GM21825 (cell line): ENCODE data around the gene FOSB.

Experiments
- ATAC-seq: cut with Tn5 transposase; IDR thresholded peaks from one replicate; pipeline ENCODE4 v1.9.1; 2021; ENCODE audit warnings: mild to moderate bottlenecking, moderate library complexity; ENCODE audit not compliant: unreplicated experiment

Gene FOSB

DNA sequence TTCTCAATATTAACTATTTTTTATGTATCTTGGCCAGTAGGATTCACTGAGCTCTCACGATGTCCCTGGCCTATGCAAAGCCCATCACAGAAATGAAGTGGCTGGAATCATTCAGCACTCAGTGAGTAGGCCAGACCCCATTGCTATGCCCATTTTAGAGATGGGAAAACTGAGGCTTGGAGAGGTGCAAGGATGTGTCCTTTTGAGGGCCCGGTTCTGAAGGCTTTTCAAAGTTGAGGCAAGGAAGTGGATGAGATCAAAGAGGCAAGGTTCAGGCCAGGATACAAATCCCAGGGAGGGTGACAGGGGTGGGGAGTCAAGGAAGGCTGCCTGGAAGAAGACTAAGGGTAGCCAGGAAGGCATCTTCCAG, 25.4 kb upstream of the FOSB start:
- ATAC-seq, result no peak

DNA sequence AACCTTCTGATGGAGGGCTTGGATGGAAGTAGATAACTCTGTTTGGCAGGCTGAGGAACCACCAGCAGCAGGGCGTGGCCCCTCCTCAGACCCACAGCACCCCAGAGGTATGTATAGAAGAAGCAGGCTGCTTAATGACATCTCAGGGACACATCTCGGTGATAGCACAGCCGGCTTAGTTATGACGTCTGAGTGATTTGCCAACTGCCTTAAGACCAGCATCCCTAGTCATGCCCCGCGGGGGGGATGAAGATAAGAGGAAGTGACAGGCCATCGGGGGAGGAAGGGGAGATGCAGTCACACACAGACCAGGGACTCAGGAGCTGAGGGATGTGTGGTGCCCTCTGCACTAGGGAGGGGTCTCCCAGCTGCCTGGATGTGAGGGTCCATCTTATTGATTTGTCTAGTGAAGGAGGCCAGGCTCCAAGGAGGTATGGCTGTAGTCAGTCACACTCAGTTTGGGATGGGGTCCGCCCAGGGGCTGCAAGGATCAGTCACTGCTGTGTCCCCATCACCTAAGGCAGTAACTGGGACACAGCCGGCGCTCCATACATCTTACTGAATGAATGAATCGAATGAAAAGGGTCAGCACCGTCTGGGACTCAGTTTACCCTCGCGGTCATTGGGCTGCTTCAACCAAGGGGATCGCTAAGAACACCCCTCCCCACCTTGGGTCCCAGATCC, 24.9 kb upstream of the FOSB start:
- no peak for ATAC-seq

DNA sequence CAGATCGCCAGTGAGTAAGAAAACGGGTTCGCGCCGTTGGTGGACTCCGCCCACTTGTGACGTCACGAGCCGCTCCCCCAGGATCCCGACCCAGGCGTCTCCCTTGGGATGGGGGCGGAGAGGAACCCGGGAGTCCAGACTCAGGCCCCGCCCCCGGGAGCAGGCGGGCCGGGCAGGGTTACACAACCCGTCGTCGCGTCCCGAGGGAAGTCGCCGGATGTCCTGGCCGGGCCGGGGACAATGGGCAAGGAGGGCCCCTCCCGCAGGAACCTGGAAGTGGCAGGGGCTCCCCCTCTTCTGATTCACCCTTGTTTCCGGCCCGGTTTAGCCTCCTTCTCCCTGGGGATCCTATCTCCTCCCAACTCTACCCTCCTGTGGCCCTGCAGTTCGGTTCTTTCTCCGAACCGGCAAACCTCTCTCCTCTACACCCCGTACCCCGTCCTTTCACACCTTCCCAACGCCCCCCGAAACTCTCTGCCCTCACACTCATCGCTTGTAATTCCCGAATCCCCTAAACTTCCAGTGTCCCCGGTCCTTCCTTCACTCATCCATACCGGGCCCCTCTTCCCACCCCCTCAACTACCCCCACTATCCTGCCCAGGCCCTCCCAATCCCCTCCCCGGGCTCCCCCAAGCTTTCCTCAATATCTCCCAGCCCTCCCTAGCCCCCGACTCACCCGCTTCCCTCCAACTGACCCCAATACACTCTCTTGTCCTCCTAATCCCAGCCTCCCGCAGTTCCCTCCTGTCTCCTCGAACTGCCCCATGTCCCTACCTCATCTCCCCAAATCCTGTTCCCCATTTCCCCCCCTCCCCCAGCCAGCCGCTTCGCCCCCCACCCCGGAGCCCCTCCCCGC, 24.1 kb upstream of the FOSB start:
- peak; percentile 38 for ATAC-seq

DNA sequence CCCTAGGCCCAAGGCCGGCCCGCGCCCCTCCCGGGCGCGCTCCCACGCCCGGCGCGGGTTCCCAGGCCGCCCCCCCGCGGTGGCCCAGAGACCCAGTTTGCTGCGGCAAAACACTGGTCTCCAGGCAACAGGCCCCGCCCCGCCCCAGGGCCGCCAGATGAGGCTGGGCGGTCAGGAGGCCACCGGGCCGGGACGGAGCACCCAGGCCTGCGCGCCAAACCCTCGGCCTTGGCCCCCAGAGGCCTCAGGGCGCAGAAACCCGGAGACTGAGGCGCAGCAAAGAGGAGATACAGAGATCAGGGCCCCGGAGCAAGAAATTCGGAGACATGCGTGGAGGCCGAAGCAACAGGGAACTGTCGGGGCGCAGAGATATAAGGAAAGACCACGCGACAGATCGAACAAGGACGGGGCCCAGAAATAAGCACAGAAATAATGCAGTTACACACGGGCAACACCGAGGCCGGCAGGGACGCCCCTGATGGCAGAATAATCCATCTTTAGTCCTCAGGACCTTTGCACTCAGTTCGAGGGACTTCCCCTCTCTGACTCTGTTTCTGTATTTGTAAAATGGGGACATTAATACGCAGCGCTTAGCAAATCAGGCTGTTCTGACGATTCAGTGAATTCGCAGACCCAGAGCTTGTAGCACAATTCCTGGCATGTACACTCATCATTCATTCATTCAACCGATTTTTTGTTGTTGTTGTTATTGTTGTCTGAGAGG, 23.3 kb upstream of the FOSB start:
- peak; percentile 44 for ATAC-seq

DNA sequence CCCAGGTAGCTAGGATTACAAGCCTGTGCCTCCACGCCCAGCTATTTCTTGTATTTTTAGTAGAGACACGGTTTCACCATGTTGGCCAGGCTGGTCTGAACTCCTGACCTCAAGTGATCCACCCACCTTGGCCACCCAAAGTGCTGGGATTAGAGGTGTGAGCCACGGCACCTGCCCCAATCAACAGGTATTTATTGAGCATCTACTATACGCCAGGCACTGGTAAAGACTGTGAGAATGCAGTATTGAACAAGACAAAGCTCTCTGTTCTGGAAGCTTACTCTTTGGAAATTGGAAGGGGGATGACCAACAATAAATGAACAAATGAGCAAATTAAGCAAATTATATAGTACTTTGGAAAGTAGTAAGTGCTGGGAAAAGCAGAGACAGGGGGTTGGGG, 22.7 kb upstream of the FOSB start:
- no peak for ATAC-seq

DNA sequence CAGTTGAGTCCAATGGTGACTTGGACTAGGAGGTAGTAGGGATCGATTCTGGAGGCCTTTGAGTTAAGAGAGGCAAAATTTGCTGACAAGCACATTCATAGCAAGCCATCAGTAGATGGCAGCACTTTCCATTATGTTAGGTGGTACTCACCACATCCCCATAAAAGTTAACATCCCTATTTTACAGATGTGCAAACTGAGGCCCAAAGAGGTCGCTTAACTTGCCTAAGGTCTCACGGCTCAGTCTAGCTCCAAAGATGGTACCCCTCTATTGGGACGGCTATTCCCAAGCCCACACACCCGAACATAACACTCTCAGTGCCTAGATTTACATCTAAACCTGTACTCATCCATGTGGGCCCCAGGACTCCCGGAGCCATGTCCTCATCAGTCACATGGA, 21.5 kb upstream of the FOSB start:
- ATAC-seq, result no peak

DNA sequence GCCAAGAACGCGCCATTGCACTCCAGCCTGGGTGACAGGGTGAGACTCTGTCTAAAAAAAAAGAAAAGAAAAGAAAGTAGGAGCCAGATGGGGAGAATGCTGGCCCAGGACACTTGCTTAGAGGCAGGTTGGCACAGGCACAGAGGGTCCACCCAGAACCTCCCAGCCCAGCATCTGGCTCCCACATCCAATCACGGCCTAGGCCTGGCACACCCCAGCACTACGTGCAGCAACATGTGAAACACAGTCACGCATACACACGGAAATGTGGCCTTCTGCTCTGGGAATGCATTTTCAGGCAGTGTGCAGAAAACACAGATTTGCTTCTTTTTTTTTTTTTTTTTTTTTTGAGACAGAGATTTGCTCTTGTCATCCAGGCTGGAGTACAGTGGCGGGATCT, 20.9 kb upstream of the FOSB start:
- ATAC-seq, result no peak

DNA sequence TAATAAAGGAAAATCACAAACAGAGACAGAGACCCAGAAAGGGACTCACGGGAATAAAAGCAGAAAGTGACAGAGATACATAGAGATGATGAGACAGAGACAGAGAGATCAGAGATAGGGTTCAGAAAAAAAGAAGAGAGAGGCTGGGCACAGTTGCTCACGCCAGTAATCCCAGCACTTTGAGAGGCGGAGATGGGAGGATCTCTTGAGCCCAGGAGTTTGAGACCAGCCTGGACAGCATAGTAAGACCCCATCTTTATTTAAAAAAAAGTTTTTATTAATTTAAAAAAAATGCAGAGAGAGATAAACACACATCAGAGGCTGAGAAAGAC, 19.4 kb upstream of the FOSB start:
- no peak for ATAC-seq

DNA sequence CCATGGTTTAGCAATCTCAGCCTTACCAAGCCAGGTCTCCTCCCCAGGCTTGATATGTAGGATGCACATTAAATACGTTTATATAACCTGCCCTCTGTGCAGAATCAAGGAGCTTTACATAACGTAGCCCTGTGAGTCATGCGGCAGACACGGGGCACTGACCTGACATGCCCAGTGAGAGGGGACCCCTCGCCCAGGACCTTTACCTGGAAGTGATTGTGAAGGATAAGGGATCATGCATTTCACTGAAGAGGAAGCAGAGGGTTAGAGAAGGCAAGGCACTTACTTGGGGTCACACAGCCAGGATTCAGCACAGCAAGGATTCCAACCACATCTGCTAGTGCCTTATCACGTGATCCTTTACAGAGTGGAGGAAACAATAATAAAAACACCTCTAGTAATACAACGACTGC, 18.9 kb upstream of the FOSB start:
- no peak for ATAC-seq

DNA sequence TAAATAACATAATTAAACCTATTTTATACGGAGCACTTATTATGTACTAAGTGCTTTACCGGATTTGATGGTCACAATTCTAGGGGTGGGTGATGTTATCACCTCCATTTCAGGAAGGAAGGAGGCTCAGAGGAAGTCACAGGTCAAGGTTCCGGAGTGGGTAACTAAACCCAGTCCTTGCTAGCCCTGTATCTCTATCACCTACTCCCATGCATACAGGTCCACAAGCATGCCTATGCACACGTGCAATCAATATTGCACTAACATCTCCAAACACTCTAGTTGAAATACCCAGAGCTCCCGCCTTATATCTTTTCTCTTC, 17.8 kb upstream of the FOSB start:
- ATAC-seq, result no peak

DNA sequence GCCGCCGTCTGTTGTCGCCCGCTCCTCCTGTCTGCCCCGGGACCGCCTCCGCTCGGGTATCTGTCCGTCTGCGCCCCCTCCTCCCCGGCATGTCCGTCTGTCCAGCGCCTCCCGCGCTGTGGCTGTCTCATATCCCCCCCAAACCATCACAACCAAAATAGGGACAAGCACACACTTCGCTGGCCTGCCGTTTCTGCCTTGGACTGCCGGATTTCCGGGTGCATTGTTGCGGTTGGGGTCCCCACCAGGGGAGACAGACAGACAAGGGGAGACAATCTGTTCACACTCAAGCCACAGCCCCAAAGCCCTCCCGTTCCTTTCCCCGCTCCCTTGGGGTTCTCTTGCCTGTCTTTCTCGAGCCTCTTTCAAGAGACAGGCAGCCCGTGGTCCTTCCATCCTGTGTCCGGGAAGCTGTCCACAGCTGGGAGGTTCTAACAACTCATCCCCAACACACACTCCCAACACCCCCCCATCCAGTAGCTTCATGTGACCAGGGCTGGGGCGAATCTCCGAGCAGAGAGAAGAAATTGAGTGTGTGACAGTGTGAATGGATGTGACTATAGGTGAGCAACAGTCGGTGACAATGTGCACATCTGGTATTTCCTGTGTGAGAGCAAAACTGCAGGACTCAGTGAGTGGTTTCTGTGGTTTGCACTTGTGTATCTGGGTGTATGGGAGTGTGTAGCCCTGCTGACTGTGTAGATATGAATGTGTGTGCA, 16.5 kb upstream of the FOSB start:
- ATAC-seq, result no peak

DNA sequence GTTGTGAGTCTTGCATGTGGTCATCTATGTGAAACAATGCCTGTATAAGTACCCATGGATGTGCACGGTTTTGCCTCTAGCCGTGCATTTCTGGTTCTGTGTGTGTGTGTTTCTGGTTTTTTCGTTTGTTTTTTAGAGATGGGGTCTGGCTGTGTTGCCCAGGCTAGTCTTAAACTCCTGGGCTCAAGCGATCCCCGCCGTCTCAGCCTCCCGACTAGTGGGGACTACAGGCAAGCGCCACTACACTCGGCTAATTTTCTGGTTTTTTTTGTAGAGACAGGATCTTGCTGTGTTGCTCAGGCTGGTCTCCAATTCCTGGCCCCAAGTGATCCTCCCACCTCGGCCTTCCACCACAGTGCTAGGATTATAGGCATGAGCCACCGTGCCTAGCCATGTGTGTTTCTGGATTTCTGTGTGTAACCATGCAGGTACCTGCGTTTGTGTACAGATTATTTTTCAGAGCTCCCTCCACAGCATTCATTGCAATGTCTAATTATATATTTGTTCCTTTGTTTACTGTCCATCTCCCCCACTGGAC, 15.9 kb upstream of the FOSB start:
- ATAC-seq, result no peak

DNA sequence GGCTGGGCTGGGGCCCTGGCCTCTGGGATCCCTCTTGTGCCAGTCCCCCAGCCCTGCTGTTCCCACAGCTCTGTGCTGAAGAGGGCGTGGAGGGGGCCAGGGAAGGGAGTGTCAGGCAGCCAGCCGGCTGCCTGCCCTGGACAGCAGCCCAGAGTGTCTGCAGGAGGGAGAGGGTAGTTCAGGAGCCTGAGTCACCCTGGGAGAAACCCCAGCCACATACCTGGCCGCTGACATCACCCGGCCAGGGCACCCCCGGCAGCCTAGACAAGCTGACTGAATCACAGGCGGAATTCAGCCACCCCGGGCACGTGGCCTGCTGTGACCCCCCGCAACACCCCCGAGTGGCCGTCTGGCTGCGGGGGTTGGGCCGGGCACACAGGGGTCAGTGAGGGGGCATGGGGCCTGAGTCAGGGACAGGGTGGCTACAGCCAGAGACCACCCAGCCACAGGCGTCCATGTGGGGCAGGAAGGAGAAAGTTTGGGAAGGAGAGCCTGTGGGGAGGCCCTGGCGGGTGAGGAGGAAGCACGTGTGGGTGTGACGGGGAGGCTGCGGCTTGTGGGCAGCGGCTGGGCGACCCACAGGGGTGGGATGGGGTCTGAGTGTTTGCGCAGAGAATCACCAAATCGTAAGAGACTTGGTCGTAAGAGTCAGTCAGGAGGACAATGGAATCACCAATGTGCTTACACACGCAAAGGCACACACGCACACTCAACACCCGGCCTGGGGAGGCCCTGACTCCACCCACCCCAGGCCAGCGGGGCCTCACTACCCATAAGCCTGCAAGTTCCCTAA, 11.9 kb upstream of the FOSB start:
- ATAC-seq, result no peak

DNA sequence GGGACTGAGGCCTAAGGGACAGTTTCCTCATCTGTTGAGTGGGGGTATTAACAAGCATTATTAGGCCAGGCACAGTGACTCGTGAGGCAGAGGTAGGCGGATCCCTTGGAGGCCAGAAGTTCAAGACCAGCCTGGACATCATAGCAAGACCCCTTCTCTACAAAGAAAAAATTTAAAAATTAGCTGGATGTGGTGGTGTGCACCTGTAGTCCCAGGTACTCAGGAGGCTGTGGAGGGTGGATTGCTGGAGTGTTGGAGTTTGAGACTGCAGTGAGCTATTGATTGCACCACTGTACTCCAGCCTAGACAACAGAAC, 11.3 kb upstream of the FOSB start:
- no peak for ATAC-seq

DNA sequence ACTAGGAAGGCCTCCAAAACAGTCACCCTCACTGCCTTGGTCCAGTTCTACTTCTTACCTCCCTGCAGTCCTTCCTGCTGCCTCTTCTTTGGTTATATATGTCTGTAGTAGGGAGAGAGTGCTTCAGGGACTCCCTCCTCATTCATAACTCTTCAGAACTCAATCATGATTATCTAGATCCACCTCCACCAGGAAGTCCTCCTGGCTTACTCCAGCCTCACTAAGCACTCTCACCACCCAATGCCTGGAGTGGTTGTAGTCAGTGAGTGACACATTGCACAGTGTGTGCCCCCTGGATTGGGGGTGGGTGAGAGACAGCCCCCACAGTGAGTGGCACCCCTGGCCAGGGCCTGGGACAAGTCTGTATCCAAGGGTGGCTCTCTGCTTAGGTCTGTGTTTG, 10.0 kb upstream of the FOSB start:
- ATAC-seq, result no peak

DNA sequence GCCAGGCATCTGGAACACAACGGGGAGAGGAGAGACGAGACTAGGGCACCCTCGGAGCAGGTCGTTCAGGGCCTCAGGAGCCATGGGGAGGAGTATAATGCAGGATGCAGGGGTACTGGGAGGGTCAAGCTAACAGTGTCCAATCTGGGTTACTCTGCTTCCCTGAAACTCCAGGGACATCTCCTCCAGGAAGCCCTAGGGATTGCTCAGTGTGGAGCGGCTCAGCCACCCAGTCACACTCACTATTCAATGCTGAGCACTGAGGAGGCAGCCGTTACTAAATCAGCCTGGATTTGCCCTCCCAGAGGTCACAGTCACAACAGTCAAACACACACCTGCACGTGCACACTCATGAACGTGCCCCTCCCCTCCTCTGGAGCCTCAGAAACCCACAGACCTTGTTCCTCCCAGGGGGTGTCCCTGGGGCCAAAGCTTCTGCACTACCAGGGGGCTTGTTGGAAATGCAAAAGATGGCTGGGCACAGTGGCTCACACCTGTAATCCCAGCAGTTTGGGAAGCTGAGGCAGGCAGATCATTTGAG, 6.9 kb upstream of the FOSB start:
- no peak for ATAC-seq

DNA sequence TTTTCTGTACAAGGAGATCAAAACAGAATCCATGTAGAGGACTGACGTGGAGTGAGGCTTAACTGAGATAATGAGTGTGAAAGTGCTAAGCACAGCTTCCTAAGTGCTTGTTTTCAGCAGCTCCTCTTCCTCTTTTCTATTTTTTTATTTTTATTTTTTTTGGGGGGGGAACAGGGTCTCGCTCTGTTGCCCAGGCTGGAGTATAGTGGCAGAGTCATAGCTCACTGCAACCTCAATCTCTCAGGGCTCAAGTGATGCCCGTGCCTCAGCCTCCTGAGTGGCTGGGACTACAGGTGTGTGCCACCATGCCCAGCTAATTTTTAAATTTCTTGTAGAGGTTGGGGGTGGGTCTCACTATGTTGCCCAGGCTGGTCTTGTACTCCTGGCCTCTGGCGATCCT, 5.6 kb upstream of the FOSB start:
- ATAC-seq, result no peak

DNA sequence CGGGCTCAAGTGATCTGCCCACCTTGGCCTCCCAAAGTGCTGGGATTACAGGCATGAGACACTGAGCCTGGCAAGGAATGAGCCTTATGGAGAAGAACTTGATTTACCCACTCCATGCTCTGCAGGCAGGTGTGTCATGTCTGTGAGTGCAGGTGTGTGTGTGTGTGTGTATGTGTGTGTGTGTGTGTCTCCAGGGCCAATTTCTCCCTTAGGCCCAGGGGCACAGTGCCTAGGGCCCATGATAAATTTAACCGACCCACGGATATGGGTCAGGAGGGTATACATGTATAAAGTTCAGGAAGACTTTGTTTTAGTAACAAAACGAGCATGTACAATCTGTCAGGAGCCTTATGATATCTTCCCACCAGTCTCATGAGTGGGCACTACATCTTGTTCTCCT, 4.6 kb upstream of the FOSB start:
- ATAC-seq, result no peak

DNA sequence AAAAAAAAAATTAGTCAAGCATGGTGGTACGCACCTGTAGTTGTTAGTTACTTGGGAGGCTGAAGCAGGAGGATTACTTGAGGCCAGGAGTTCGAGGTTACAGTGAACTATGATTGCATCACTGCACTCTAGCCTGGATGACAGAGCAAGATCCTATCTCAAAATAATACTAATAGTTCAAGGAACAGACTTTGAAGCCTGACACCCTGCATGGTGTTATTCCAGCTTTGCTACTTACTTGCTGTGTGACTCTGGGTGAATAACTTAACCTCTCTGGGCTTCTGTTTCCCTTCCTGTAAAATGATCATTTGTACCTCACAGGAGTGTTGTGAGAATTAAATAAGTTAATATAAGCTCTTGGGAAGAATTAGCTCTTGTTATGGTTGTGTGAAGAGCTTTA, 3.5 kb upstream of the FOSB start:
- ATAC-seq, result no peak

DNA sequence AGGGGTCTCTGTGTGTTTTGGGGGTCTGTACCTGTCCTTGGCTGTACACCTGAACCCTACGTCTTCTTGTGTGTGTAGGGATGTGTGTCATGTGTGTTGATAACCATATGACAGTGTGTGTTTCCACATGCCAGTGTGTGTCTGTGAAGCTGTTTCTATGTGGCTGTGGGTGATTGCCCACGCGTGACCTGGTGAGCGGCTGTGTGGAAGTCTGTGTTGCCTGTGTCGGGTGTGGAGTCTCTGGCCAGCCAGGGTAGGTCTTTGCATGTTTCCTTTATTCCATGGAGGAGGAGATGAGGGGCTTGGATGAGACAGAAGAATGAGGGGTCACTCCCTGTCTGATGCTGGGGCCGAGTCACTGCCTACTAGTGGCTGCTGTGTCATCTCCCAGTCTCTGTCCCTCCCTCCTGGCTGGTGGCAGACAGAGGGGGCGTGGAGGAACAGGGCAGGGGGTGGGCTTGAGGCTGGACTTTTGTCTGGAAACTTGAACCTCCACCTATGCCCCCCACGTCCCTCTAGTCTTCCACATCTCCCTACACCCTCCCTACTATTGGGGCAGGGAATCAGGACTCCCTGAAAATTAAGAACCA, 2.8 kb upstream of the FOSB start:
- no peak for ATAC-seq
